ENCODE data around the gene PRRT4. TPM values are rescaled to one million over a fixed set of nuclear protein-coding genes. Genes with fewer than 3 reads are reported as not detected.

The PRRT4 gene
- total and polyA plus RNA-seq, 2 of the 13 experiments (the other 11 are each of a cell fraction or from before 2014, with no cell fraction given), result not detected

GRCh38 chr7:128343554-128344430 is 17.7 kb downstream of the PRRT4 start, which contains the start of gene RBM28 (continued):
- TF ChIP-seq ZBTB46 (CRISPR knock-in tag; IDR thresholded peaks at IDR 0.05; ENCODE audit: borderline replicate concordance), result no peak
- no peak; the same call in 1 of the 2 replicates for TF ChIP-seq ZNF333 (CRISPR knock-in tag; IDR thresholded peaks at IDR 0.05; ENCODE audit: borderline replicate concordance)
- TF ChIP-seq GZF1 (CRISPR knock-in tag; IDR thresholded peaks at IDR 0.05), result peak; percentile 81; the same call in 1 of the 2 replicates
- TF ChIP-seq RFX5 (IDR thresholded peaks at IDR 0.05; ENCODE audit: low read depth, low read length), result no peak
- TF ChIP-seq THAP7 (CRISPR knock-in tag; IDR thresholded peaks at IDR 0.05), result peak; percentile 99
- TF ChIP-seq ARID4A (CRISPR knock-in tag; IDR thresholded peaks at IDR 0.05; ENCODE audit: borderline replicate concordance), result peak; percentile 97
- TF ChIP-seq MAZ (IDR thresholded peaks at IDR 0.05; ENCODE audit: borderline replicate concordance, low read depth, low read length), result peak; percentile 56; the same call in 1 of the 2 replicates
- peak; percentile 93 for TF ChIP-seq MAZ (CRISPR knock-in tag; IDR thresholded peaks at IDR 0.05; ENCODE audit: low read depth)
- TF ChIP-seq ZNF75D (CRISPR knock-in tag; IDR thresholded peaks at IDR 0.05; ENCODE audit: borderline replicate concordance), result peak; percentile 72; the same call in 1 of the 2 replicates
- TF ChIP-seq ZNF629 (CRISPR knock-in tag; conservative IDR thresholded peaks at IDR 0.05), result peak; percentile 68
- TF ChIP-seq GLMP (CRISPR knock-in tag; IDR thresholded peaks at IDR 0.05; ENCODE audit: borderline replicate concordance), result no peak
- peak; percentile 94 for TF ChIP-seq ZNF776 (CRISPR knock-in tag; IDR thresholded peaks at IDR 0.05)
- peak; percentile 90 for TF ChIP-seq JUNB (CRISPR knock-in tag; IDR thresholded peaks at IDR 0.05; ENCODE audit: borderline replicate concordance)
- TF ChIP-seq ZNF747 (CRISPR knock-in tag; IDR thresholded peaks at IDR 0.05; ENCODE audit: borderline replicate concordance), result peak; percentile 99; the same call in 1 of the 2 replicates
- TF ChIP-seq NFATC3 (CRISPR knock-in tag; IDR thresholded peaks at IDR 0.05), result peak; percentile 100
- no peak for TF ChIP-seq ZFP62 (CRISPR knock-in tag; IDR thresholded peaks at IDR 0.05)
- peak; percentile 94 for TF ChIP-seq ZKSCAN8 (CRISPR knock-in tag; IDR thresholded peaks at IDR 0.05; ENCODE audit: borderline replicate concordance)

Data from HepG2 (cell line).